GM18909 (cell line): Measurements from ENCODE around the gene OTOA.
"Not testable (repeated sequence)": the region's sequence is repeated elsewhere in the genome, so short reads cannot be mapped to it uniquely, and the experiment has no call there.

ENCODE experiments used
- ATAC-seq: cut with Tn5 transposase; IDR thresholded peaks from one replicate; pipeline ENCODE4 v1.9.1; 2021; ENCODE audit warnings: mild to moderate bottlenecking; ENCODE audit not compliant: unreplicated experiment, poor library complexity

The OTOA gene

DNA sequence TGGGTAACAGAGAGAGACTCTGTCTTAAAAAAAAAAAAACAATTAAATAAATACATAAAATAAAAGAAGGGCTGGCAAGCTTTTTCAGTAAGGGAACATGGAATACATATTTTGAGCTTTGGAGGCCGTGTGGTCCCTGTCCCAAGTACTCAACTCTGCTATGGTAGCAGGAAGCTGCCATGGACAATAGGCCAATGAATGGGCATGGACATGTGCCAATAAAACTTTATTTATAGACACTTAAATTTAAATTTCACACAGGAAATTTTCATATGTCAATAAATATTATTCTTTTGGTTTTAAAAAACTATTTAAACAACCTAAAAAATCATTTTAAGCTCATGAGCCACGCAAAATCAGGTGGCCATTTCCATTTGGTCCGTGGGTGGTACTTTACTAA, 3.8 kb downstream of the OTOA start:
- ATAC-seq, result no peak

DNA sequence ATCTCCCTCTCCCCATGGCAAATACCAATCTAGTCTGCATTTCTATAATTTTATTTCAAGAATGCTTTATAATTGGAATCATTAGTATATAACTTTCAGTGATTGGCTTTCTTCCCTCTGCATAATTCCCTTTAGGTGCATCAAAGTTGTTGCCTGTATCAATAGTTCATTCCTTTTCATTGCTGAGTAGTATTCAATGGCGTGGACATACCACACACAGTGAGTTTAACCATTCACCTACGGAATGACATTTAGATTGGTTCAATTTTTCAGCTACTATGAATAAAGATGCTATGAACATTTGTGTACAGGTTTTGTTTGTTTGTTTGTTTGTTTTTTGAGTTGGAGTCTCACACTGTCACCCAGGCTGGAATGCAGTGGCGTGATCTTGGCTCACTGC, 9.7 kb downstream of the OTOA start:
- no peak for ATAC-seq

DNA sequence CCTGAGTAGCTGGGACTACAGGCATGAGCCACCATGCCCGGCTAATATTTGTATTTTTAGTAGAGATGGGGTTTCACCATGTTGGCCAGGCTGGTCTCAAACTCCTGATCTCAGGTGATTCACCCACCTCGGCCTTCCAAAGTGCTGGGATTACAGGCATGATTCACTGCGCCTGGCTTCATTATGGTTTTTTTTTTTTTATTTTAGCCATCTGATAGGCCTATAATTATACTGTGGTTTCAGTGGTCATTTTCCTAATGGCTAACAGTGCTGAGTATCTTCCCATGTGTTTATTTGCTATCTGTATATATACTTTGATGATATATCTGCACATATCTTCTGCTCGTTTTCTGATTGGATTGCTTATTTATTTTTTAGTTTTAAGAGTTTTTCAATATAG, 10.7 kb downstream of the OTOA start:
- ATAC-seq, result not testable (repeated sequence)

DNA sequence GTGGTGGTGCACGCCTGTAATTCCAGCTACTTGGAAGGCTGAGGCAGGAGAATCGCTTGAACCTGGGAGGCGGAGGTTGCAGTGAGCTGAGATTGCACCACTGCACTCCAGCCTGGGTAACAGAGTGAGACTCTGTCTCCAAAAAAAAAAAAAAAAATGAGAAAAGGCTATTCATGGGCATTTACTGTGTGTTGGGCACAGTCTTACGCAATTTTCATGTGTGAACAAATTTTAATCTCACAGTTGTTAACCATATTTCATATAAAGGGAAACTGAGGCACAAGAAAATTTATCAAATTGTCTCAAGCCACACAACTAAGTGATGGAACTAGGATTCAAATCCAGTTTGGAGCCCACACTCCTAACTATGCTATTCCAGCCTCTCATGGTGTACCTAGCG, 16.9 kb downstream of the OTOA start:
- ATAC-seq, result not testable (repeated sequence)

DNA sequence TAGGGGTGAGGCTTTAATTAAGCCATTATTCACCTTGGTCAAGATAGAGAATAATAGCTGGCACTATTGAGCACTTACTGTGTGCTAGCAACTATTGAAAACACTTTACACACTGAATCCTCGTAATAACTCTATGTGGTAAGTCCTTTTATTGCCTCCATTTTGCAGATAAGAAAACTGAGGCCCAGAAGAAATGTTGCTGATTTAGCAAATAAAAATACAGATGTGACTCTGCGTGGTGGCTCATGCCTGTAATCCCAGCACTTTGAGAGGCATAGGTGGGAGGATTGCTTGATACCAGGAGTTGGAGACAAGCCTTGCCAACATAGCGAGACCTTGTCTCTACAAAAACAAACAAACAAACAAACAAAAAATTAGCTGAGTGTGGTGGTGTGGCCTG, 19.4 kb downstream of the OTOA start:
- ATAC-seq, result no peak

DNA sequence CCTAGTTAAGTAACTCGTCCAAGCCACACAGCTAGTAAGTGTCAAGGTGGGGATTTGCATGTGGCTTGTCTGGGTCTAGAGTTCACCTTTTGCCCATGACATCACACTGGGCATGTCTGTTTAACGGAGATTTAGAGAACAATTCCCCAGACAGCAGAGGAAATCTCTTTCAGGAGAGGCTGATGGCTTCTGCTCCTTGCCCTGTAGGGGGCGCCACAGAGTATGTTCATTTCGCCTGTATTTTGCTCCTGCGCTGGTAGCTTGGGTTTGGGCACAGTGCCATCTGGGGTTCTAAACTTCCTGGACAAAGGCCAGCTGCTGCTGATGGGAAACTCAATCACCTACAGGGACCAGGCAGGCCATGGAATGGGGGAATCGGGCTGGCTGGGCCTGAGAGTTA, 20.4 kb downstream of the OTOA start:
- ATAC-seq, result no peak

DNA sequence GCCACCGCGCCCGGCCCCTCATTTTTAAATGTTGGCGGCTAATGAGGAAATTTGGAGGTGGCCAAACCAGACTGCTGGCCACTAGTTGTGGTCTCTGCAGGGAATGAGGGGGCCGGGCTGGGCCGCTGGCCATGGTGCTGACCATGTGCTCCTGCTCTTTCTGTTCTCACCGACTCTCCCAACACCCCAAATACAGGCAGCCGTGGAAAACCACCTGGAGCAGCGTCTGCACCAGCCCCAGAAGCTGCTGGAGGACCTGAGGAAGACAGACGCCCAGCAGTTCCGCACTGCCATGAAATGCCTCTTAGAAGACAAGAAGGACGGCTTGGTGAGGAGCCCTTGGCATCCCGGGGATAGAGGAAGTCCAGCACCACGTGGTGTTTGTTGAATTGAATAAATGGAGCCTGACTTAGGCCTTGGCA, 21.3 kb downstream of the OTOA start:
- ATAC-seq, result no peak

DNA sequence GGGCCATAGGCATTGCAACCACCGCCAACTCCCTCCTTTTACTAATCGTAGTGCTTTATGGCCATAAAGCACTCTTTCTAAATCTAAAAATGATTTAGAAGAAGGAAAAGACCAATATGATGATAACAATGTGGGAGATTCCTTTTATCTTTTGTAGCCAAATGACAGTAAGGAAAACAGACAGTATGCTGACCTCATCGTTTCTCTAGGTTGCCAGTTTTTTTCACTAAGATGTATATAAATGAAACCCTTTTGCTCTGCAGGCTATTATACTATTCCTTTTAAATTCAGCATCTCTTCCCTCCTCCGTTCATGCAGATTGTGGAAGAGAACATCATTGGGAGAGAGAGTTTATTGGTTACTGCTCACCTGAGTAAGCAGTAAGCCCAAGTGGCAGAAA, 25.3 kb downstream of the OTOA start:
- no peak for ATAC-seq

DNA sequence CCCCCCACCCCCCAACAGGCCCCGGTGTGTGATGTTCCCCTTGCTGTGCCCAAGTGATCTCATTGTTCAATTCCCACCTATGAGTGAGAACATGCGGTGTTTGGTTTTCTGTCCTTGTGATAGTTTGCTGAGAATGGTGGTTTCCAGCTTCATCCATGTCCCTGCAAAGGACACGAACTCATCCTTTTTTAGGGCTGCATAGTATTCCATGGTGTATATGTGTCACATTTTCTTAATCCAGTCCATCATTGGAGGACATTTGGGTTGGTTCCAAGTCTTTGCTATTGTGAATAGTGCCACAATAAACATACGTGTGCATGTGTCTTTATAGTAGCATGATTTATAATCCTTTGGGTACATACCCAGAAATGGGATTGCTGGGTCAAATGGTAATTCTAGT, 27.2 kb downstream of the OTOA start:
- not testable (repeated sequence) for ATAC-seq

DNA sequence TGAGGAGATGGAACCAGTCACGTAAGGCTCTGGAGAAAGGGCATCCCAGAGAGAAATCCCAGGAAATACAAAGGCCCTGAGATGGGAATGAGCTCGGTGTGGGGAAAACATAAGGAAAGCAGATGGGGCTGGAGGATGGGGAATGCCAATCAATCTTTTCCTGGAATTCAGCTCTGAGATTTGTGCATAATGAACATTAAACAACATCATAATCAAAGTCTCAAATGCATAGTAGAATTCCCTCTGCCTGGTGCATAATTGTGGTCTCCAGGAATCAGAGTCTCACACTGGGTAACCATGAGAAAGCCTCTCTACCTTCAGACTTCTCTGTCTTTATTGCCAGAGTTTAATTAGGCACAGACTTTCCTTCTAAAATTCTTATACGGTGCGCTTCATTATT, 30.8 kb downstream of the OTOA start:
- ATAC-seq, result no peak

DNA sequence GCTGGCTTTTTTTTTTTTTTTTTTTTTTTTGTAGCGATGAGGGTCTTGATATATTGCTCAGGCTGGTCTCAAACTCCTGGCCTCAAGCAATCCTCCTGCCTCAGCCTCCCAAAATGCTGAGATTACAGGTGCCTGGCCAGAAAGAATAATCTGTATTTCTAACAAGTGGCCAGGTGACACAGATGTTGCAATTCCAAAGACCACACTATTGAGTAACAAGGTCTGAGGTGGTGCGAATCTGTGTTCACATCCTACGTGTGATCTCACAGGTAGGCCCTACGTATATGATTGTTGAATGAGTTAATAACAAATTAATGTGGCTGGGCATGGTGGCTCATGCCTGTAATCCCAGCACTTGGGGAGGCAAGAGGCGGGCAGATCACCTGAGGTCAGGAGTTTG, 33.3 kb downstream of the OTOA start:
- ATAC-seq, result no peak

DNA sequence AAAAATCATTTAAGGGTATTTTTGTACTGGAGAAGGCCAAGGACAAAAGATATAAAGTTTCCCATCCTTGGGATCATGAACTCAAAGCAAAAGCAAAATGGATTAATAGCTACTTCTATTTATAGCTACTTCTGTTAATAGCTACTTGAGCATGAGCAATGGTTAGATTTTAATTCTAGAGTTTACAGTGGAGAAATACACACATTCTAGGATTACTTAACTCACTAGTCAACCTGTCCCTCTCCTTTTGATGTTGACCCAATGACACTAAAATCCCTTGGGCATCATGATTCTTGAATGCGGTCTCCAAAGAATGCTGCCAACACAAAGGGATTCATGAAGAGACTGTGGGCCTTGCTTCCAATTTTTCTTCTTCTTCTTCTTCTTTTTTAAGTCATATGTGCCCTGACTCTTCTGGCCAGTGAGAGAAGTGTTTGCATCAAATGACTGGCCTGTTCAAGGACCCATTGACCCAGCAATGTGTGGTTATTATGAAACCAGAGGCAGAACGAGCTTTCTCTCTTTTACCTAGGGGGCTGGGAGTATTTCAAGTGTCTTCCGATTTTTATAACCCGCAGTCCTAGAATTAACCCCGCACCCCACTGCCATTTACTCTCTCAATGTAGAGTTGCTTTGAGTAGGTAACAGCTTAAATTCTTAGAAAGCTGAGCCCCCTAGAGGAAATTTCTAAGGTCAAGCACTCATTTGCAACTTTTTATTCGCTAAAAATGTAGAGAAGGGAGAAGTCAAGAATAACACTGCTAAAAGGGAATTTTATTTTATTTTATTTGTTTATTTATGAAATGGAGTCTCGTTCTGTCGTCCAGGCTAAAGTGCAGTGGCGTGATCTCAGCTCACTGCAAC, 34.6 kb downstream of the OTOA start:
- no peak for ATAC-seq

DNA sequence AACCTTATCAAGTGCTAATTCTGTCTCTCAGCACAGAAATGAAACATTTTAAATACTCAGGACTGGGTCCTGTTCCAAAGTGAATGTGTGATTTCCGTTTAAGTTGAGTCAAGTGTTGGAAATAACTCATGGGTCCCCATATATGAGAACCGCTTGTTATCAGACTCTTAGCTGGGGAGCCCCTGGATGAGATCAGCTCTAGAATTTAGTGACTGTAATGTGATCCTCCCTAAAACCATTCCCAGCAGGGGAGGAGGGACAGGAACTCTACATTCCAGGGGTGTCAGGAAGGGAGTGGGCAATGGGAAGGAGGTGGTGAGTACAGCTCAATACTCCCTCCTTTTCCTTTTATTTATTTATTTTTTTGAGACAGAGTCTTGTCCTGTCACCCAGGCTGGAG, 37.5 kb downstream of the OTOA start:
- ATAC-seq, result no peak

DNA sequence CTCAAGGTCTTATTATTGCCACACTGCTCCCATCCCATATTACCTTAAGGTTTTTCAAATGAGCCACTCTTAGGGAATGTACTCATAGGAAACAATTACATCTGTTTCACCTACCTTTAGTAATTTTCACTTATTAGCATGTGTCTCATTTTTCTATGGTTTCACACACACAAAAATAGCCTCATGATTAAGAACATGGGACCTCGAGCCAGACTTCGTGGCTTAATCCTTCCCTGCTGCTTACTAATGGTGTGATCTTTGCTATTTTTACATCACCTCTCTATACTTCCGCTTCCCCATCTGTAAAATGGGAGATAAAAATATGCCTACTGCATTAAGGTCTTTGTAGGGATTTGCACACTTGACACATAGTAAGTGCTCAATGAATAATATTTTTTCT, 38.5 kb downstream of the OTOA start:
- no peak for ATAC-seq

DNA sequence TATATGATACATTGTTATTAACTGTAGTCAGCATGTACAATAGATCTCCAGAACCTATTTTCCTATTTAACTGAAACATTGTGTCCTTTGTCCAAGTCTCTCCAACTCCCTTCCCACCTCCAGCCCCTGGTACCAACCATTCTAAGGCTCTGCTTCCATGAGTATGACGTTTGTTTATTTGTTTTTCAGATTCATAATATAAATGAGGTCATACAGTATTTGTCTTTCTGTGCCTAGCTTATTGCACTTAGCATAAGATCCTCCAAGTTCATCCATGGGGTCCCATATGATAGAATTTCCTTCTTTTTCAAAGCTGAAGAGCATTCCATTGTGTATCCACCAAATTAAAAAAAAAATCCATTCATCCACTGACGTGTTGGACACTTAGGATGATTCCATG, 39.4 kb downstream of the OTOA start:
- ATAC-seq, result no peak

DNA sequence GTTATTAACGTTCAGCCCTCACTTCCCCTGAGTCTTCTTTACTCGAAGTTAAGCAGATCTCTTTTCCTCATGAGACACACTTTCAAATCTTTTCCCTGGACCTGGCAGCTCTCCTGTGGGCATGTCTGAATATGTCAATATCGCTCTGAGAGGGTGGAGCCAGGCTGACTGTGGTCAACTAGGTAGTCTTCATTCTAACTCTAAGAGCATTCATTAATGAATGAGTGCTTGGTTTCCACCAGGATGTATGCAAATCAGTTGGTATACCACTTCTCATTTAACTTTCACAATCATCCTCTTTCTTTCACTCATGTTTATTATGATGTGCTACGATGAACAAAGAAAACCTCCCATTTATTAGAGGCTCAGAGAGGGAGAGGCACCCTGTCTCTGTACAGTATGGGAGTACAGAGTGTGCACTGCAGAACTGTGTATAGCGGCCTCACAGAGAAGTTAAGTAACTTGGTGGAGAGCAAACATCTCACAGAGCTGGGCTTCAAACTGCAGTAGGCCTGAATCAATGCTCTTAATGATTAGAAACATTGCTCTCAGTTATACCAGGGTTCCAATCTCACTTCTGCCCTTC, 39.9 kb downstream of the OTOA start:
- ATAC-seq, result no peak

DNA sequence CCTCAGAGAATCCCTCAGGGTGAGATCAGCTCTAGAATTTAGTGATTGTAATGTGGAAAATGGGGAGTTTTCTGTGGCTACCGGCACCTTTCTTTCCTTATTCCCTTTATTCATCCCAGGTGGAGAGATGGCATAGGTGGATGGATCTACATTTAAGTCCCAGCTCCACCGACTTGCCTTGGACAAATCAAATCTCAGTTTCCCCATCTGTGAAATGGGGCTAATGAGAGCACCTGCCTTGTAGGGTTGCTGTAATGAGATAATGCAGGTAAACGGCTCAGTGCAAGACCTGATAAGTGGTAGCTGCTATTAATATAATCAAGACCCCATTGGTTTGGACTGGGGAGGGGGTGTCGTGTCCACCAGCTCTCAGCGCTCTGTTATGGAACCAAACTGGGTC, 40.5 kb downstream of the OTOA start:
- no peak for ATAC-seq

DNA sequence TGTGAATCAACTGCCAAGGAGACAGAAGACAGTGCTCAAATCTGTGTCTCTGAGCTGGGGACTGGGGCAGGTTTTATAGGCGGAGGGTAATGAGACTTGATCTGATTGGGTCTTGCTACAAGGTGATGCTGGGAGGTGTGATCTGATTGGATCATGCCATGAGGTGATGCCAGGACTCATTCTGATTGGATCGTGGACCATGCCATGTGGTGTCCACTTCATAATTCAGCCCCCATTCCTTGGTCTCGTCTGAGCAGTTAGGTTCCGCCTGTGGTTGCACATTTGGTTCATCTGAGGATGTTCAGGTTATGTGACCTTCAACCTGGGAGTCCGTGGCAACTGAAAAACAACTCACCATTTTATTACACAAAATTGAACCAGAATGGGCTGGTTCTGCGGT, 41.0 kb downstream of the OTOA start:
- no peak for ATAC-seq

DNA sequence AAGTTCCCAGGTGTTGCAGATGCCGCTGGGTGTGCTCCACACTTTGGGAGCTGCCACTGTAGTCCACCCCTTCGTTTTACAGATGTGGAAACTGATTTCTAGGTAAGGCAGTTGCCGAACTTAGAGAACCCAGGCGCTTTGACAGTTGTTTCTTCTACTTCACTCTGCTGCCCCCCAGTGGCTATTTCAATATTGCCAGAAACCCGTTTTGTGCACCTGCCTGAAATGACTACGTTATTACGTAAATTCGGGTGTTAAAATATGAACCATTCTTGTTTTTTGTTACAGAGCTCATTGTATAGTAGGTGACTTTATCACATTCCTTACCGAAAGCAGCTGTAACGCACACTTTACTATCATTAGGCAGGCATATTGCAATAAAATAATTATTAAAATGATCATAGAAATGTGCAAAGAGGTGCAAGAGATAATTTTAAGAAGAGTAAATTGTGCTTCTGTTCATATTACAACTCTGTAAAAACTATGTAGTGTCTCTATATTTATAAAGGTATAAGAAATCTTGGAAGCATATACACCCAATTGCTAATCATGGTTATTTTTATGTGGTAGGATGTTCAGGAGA, 44.9 kb downstream of the OTOA start:
- ATAC-seq, result no peak

DNA sequence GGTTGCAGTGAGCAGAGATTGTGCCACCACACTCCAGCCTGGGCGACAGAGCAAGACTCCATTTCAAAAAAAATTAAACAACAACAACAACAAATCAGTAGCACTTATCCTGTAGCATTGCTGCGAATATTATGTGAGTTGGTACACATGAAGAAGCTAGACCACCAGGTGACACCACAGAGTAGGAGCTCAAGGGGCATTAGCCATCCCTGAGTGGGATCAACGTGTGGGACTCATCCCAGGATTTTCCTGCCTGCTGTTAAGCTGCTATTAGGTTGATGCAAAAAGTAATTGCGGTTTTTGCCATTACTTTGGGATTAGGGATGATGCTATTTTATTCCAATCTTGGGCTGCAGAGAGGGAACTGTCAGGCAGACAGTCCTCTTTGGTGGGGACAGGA, 47.2 kb downstream of the OTOA start:
- no peak for ATAC-seq

DNA sequence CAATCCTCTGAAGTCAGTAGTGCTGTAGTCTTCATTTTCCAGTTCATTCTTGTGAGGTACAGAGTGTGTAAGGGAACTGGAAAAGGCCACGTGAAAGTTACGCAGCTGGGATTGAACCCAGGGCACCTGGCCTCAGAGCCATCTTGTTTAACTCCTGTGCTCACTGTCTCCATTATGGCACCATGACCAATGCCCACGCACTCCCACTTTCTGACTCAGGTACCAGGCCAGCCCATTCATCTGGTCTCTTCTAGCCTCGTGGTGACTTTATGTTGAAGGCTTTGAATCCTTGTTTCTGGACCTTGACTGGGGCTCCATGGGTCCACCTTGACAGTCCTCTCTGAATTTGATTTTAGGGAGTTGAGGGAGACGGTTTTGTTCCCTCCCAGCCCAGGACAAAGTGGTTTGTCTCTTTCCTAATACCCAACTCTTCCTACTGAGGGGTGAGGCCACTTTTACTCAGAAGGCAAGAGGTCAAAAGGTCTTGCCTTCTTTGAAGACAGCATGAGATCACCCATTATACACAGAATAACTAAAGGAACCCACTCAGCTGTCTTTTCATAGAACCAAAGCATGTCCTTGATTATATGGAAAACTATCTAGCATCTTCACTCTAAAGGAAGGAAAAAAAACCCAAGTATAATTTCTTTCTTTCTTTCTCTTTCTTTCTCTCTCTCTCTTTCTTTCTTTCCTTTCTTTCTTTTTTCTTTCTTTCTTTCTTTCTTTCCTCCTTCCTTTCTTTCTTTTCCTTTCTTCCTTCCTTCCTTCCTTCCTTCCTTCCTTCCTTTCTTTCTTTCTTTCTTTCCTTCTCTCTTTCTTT, 50.0 kb downstream of the OTOA start:
- ATAC-seq, result no peak
